Peyer's patch (tissue), 4 donors: ENCODE measurements around the gene FILIP1. TPM values are rescaled to one million over a fixed set of nuclear protein-coding genes. Genes with fewer than 3 reads are reported as not detected.

Experiments used
- DNase-seq, 3 donors: peaks; one replicate each; pipeline ENCODE4 v3.0.0-alpha.2; 2017 to 2019
- H3K27ac ChIP-seq, 4 donors: fragments of 200-600 bp; sonication (generic); one replicate each; pipeline ENCODE4 v1.5.1; 2016 to 2019
- H3K27me3 ChIP-seq, 2 donors: fragments of 200-600 bp; sonication (generic); one replicate each; pipeline ENCODE4 v1.5.1; 2019
- H3K36me3 ChIP-seq, 3 donors: fragments of 200-600 bp; sonication (generic); one replicate each; pipeline ENCODE4 v1.5.1; 2016 to 2019
- H3K4me1 ChIP-seq, 4 donors: fragments of 200-600 bp; sonication (generic); one replicate each; pipeline ENCODE4 v1.5.1; 2016 to 2019
- H3K4me3 ChIP-seq, 4 donors: fragments of 200-600 bp; sonication (generic); 1 replicate in 3 of 4; 2 replicates in 1 of 4; pipeline ENCODE4 v1.5.1; 2016 to 2019; ENCODE audit warnings: mild to moderate bottlenecking in 1 of 4
- H3K9me3 ChIP-seq, 4 donors: fragments of 200-600 bp; sonication (generic); one replicate each; pipeline ENCODE4 v1.5.1; 2016 to 2019; ENCODE audit warnings: mild to moderate bottlenecking in 1 of 4
- POLR2A ChIP-seq, 2 donors: fragments of 450-650 bp; IDR thresholded peaks; one replicate each; pipeline ENCODE4 v1.5.1; 2017; ENCODE audit warnings: antibody characterized with exemption in 2 of 2, mild to moderate bottlenecking in 2 of 2, moderate library complexity in 2 of 2
- total RNA-seq, 4 donors: library from RNA; depleted of rRNA; stranded (reverse); fragments of >200 nt; gene quantifications; one replicate each; pipeline ENCODE4 v1.1.0, GENCODE V29; 2016
- TF ChIP-seq, protein P1 (sequence below), 6 experiments: fragments of 450-650 bp in 4 of 6; fragments of 200-600 bp in 2 of 6; sonication (generic) in 1 of 6; IDR thresholded peaks; one replicate each; pipeline ENCODE4 v1.5.1; 2017 to 2019; ENCODE audit warnings: antibody characterized with exemption in 6 of 6, mild to moderate bottlenecking in 3 of 6, moderate library complexity in 1 of 6

The FILIP1 gene
- total RNA-seq, 4 donors from 2014 or later, result 1.1 to 7.4 (median 4.0) TPM

DNA sequence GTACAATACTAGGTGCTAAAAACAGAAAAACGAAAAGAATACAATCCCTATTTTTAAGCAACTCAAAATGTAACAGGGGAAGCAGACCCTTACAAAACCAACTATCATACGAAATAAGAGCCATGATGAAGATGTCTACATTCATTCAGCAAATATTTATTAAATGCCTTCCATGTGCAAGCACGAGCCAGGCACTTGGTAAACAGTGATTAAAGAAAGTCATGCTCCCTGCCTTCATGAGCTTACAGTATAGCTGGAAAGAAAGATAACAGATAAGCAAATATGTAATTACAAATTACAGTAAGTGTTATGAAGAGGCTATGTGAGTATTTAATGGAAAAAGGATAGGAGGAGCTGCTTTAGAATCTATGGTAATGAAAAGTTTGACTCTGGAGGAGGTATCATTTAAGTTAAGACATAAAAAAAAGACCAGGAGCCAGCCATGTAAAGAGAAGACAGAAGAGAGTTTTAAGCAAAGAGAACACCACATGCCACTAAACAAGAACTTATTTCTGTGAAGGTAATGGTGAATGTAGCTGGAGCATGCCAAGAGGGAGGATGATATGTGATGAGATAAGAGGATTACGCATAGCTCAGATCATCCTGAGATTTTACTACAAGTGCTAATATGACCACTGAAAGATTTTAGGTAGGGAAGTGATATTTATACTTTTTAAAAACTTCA, 230.7 kb downstream of the FILIP1 start:
- H3K27ac ChIP-seq, result no peak overlapping the region
- H3K27me3 ChIP-seq, result no peaks in the 10 kb centered on the region
- H3K36me3 ChIP-seq, result peaks cover 0 to 59% (median 0%) of the 10 kb centered on the region in 3 donors
- DNase-seq, result no peak
- no peaks in the 10 kb centered on the region for H3K9me3 ChIP-seq
- no peak overlapping the region for H3K4me3 ChIP-seq
- peaks cover 0 to 7% (median 0%) of the 10 kb centered on the region in 4 donors for H3K4me1 ChIP-seq
- TF ChIP-seq, protein P1, sequence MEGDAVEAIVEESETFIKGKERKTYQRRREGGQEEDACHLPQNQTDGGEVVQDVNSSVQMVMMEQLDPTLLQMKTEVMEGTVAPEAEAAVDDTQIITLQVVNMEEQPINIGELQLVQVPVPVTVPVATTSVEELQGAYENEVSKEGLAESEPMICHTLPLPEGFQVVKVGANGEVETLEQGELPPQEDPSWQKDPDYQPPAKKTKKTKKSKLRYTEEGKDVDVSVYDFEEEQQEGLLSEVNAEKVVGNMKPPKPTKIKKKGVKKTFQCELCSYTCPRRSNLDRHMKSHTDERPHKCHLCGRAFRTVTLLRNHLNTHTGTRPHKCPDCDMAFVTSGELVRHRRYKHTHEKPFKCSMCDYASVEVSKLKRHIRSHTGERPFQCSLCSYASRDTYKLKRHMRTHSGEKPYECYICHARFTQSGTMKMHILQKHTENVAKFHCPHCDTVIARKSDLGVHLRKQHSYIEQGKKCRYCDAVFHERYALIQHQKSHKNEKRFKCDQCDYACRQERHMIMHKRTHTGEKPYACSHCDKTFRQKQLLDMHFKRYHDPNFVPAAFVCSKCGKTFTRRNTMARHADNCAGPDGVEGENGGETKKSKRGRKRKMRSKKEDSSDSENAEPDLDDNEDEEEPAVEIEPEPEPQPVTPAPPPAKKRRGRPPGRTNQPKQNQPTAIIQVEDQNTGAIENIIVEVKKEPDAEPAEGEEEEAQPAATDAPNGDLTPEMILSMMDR (IDR thresholded peaks at IDR 0.05), result no peak
- no peak for TF ChIP-seq POLR2A (IDR thresholded peaks at IDR 0.05)

DNA sequence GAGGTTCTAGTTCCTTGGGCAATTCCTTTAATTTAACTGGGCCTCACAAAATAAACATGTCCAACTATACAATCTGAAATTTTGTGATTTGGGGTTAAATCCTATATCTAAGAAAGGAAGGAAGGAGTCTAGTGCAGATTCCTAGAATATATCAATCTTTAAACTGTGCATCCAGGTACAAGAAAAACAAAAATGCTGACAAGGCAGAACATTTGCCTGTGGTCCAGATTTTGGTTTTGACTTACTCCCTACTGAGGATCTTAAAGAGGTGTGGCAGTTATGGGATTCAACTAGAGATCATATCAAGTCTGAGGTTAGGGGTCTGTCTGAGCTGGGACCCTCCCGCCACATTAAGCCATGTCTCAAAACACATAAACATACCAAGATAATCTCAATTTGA, 232.3 kb downstream of the FILIP1 start:
- Histone ChIP-seq H3K27ac (no peak overlapping the region), H3K27me3 (no peaks in the 10 kb centered on the region), H3K4me1 (no peaks in the 10 kb centered on the region), H3K9me3 (no peaks in the 10 kb centered on the region), H3K36me3 (peaks cover 0 to 67% (median 0%) of the 10 kb centered on the region in 3 donors), H3K4me3 (no peak overlapping the region)
- no peak for DNase-seq
- TF ChIP-seq POLR2A (IDR thresholded peaks at IDR 0.05), result no peak
- TF ChIP-seq, protein P1 (IDR thresholded peaks at IDR 0.05), result no peak

DNA sequence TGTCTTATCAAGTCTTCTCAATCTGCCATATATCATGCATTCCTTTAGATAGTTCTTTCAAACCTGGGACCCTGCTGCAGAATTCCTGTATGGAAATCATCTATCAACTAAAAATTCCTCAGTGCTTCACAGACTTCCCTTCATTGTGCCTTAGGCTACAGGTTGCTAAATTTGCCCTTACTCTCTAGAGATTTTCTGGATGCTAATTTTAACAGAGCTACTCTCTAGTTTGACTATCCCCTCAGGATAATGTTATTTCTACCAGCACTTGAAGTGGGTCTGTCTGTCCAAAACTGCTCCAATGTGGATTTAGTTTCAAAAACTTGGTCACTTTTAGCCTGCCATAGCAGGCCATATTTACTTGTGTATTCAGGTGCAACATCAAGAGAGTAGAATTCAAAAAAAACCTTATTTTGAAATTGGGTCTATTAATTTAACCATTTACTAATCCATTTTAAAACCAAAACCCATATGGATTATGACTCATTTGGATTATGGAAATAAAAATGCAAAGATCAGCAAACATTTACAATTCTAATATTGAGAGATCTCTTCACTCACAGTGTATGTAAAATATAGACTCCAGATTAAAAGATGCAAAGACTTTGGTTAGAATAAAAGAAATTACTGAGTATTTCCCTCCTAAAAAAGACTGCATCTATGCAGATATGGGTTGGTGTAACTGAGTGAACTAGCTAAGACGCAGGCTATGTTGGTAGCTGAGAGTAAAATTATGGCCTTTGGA, 236.1 kb downstream of the FILIP1 start:
- TF ChIP-seq, protein P1 (IDR thresholded peaks at IDR 0.05), result no peak
- no peak for TF ChIP-seq POLR2A (IDR thresholded peaks at IDR 0.05)
- Histone ChIP-seq H3K36me3 (peaks cover 0 to 78% (median 0%) of the 10 kb centered on the region in 3 donors), H3K9me3 (no peaks in the 10 kb centered on the region), H3K27me3 (no peaks in the 10 kb centered on the region), H3K4me3 (no peak overlapping the region), H3K27ac (no peak overlapping the region), H3K4me1 (no peaks in the 10 kb centered on the region)
- no peak for DNase-seq

GRCh38 chr6:75250552-75250951, 243.0 kb downstream of the FILIP1 start:
- no peaks in the 10 kb centered on the region for H3K4me1 ChIP-seq
- TF ChIP-seq, protein P1 (IDR thresholded peaks at IDR 0.05), result no peak
- no peak for TF ChIP-seq POLR2A (IDR thresholded peaks at IDR 0.05)
- no peak overlapping the region for H3K27ac ChIP-seq
- H3K27me3 ChIP-seq, result no peaks in the 10 kb centered on the region
- no peak for DNase-seq
- no peak overlapping the region for H3K4me3 ChIP-seq
- H3K36me3 ChIP-seq, result peaks cover 0 to 26% (median 0%) of the 10 kb centered on the region in 3 donors
- H3K9me3 ChIP-seq, result no peaks in the 10 kb centered on the region

DNA sequence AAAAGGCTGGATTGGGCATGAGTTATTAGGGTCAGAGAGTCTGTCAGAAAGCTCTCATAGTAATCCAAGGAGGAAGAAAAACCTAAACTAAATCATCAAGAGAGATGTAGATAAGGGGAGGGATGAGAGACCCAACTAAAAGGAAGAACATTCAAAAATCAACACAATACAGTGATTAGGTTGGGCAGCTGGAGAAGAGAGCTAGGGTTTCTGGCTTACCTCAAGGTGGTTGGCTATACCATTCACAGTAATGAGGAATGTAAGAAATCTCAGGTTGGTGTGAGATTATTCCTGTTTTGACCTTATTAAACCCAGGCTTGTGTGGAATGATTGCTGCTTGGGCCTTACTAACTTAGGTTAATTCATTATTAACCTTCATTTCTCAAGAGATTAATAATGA, 243.8 kb downstream of the FILIP1 start:
- Histone ChIP-seq H3K4me3 (no peak overlapping the region), H3K27me3 (no peaks in the 10 kb centered on the region), H3K9me3 (no peaks in the 10 kb centered on the region), H3K36me3 (peaks cover 0 to 18% (median 0%) of the 10 kb centered on the region in 3 donors), H3K4me1 (no peaks in the 10 kb centered on the region), H3K27ac (no peak overlapping the region)
- no peak for DNase-seq
- TF ChIP-seq POLR2A (IDR thresholded peaks at IDR 0.05), result no peak

DNA sequence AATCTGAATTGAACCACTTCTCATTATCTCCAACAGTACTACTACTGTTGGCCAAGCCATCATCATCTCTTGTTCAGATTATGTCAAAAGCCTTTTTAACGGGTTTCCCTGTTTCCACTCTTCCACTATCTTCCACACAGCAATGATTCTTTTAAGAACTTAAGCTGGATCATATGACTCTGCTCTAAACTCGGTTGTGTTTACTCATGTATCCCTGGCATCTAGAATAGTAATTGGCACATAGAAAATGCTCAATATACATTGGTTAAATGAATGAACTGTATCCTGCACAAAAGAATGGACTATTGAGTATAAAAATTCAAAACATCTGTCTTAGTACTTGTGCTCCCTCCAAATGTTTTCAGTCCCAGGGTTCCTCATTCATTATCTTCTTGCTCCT, 247.2 kb downstream of the FILIP1 start:
- Histone ChIP-seq H3K4me1 (peaks cover 0 to 18% (median 0%) of the 10 kb centered on the region in 4 donors), H3K27ac (no peak overlapping the region), H3K27me3 (no peaks in the 10 kb centered on the region), H3K9me3 (no peaks in the 10 kb centered on the region), H3K4me3 (no peak overlapping the region), H3K36me3 (no peaks in the 10 kb centered on the region)
- no peak for DNase-seq
- TF ChIP-seq, protein P1 (IDR thresholded peaks at IDR 0.05), result no peak
- TF ChIP-seq POLR2A (IDR thresholded peaks at IDR 0.05), result no peak
